GM21786 (cell line): Measurements from ENCODE around the gene APOLD1.
"Not testable (repeated sequence)": the region's sequence is repeated elsewhere in the genome, so short reads cannot be mapped to it uniquely, and the experiment has no call there.

Source experiments
- ATAC-seq: cut with Tn5 transposase; IDR thresholded peaks from one replicate; pipeline ENCODE4 v1.9.1; 2021; ENCODE audit not compliant: unreplicated experiment

APOLD1 gene

GRCh38 chr12:12839003-12839395 lies 53.5 kb downstream of the APOLD1 start:
- ATAC-seq: no peak

- ATAC-seq: not testable (repeated sequence)
Measured at GRCh38 chr12:12839439-12839838, 54.0 kb downstream of the APOLD1 start.

- ATAC-seq: no peak
Measured at GRCh38 chr12:12839873-12840579, 54.6 kb downstream of the APOLD1 start.

GRCh38 chr12:12840580-12840899 lies 55.1 kb downstream of the APOLD1 start:
- no peak for ATAC-seq
